CD4-positive, alpha-beta T cell treated with Interferon alpha-2 for 1 hour (primary cell): Measurements from ENCODE around the gene OCEL1.
"Not testable (repeated sequence)": the region's sequence is repeated elsewhere in the genome, so short reads cannot be mapped to it uniquely, and the experiment has no call there.

Experiments
- DNase-seq, 2 donors: peaks; one replicate each; pipeline ENCODE4 v3.0.0-alpha.2; 2020 to 2022

The OCEL1 gene, protein sequence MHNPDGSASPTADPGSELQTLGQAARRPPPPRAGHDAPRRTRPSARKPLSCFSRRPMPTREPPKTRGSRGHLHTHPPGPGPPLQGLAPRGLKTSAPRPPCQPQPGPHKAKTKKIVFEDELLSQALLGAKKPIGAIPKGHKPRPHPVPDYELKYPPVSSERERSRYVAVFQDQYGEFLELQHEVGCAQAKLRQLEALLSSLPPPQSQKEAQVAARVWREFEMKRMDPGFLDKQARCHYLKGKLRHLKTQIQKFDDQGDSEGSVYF

DNA sequence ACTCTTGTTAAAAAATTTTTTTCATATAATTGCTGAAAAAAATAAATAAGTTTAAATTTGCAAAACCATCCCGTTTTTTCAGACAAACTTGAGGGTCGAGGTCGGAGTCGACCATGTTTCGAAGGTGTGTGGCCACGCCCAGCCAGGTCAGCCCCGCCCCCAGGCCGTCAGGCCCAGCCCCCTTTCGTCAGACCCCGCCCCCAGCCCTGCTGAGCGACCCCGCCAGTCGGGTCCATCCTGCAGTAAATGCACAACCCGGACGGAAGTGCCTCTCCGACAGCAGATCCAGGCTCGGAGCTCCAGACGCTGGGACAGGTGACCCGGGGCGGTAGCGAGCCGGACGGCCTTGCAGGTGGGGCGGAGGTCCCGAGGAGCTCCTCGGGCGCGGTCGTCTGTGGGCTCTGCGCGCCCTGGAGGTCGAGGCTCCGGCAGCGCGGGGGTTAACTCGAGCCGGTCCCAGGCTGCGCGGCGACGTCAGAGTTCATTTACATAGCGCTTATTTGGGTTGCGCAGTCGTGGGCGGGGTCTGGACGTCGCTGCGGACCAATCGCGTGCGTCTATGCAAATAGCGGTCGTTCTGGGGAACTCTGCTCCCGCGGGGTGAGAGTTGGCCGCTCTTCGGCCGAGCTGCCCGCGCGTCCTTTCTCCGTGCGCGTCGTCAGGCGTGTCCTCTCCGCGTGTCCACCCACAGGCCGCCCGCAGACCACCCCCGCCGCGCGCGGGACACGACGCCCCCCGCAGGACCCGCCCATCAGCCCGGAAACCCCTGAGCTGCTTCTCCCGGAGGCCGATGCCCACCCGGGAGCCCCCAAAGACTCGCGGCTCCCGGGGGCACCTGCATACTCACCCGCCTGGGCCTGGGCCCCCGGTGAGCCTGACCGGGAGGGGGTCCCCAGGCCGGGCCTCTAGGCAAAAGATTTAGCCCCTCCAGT, at the start of gene OCEL1:
Gene OCEL1 (plus strand): TSS at position 225 of the 932 bp plus-strand sequence. CDS start 22 bp downstream, at position 247.
- DNase-seq = peak; percentile 97

DNA sequence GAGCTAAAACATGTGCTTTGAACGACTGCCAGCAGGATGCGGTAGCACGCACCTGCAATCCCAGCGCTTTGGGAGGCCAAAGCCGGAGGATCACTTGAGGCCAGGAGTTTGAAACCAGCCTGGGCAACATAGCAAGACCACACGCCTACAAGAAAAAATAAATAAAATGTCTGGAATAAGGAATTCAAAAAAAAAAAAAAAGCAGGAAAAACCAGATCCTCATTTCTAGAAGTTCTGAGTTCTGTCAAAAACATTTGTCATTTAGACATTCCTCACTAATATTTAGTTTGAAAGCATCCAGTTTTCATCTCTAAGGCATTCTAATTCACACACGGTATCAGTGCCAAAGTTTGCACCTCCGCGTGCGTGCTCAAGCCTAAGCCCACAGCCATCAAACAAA, 47.7 kb upstream of the OCEL1 start:
- no peak for DNase-seq

DNA sequence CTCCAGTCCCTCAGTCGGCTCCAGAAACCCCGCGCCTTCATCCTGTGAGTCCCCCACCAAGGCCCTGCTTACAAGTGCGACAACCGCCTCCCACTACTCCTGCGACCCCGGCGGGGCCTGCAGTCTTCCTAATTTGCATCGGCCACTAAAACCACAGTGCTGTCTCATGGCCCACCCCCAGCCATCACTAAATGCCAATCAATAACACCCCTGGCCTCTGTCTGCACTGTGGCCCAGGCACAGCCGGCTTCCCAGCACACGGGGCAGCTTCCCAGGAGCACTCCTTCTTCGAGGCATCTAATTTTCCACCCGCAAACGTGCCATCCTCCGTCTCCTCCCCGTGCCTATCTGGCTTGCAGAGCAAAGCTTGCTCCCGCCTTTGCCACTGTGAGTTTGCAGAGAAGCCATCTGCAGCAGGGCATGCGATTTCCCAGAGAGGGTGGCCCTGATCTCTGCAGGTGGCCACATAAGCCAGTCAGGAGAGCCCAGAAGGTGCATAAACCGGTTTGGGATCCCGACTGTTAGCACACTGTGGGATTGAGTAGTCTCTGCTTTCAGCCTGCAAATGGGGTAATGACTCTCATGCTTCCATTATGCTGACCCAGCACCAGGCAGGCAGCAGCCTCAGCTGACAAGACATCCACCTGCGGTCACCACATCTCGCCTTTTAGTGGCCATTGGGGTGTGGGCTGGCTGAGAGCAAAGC, 44.9 kb upstream of the OCEL1 start:
- DNase-seq = no peak

DNA sequence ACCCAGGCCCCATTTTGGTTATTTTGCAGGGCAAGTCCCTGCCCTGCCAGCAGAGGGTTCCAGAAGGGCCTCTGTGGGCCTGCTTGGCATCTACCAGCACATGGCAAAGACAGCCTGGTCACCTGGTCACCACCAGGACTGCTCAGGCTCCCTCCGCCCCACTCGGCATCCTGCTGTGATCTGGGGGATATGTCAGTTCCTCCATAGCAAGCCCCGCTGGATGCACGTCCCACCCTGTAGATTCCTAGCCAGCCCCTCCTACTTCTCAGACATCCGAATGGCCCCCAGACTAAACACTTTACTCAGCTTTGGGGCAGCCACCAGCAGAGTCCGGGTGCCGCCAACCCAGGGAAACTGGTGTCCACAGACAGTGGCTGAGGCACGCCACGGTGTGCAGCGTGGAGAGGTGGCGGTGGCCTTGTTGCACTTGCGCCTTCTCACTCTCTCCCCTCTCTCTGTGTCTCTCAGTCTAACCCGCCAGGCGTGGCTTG, 42.7 kb upstream of the OCEL1 start:
- peak in 1 of 2 donors; percentile 36 for DNase-seq

DNA sequence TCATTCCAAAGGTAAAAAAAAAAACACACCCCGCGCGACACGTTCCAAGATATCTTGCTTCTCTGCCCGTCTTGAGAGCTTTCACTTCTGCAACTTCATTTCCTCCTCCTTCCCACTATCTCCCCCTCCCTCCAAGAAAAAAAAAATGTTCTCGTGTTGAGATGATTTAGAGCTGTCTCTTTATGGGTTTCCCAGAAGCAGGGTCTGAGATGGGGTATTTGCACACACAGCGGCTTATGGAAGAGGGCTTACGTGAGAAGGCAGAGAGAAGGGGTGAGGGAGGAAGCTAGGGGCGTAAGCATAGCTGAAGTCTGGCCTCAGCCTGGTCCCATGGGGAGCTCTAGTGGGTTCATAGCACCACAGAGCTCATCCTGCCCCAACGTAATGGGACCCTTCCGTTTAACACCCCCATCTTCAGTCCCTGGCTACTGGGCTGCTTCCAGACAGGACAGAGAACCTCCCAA, 42.1 kb upstream of the OCEL1 start:
- peak; percentile 19 to 46 for DNase-seq

DNA sequence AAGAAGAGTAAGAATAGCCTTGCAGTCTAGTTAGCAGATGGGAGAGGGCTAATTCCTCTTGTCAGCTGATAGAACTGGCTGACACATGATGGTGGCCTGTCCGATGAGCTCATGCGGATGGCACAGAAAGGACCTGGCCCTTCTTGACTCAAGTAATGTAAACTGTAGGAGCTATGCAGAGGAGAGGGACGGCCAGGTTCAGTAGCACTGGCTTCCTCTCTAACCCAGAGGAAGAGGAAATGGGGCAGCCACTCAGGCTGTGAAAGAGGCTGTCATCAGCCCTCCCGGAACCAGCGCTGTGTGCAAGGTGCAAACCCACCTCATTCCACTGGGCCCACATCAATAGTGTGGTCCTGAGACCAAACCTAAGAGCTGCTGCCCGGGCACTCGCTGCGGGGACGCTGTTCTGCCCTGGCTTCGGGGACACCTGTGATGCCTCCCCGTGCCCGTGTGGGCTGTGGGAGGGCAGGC, 41.6 kb upstream of the OCEL1 start:
- DNase-seq = peak; percentile 41 to 68

DNA sequence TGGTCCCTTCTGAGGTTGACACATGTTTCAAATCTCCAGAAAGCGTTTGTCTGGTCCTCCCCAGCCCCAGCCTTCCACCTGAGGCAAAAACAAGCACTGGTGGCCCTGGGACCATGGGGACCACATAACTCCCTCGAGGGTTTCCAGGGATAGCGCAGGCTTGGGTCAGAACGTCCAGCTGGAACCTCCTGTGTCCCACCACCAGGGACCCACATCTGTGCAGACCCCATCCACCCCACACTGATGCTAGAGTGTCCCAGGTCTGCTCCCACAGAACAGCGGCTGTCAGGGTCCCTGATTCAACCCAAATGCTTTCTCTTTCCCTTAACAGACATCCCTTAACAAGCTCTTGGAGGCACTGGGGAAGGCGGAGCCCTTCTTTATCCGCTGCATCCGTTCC, 40.4 kb upstream of the OCEL1 start:
- DNase-seq = no peak

DNA sequence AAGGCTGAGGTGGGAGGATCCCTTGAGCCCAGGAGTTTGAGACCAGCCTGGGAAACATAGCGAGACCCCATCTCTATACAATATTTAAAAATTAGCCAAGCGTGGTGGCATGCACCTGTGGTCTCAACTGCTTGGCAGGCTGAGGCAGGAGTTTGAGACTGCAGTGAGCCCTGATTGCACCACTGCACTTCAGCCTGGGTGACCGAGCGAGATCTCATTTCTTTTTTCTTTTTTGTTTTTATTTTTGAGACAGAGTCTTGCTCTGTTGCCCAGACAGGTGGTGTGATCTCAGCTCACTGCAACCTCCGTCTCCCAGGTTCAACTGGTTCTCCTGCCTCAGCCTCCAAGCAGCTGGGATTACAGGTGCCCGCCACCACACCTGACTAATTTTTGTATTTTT, 34.3 kb upstream of the OCEL1 start:
- not testable (repeated sequence) for DNase-seq

DNA sequence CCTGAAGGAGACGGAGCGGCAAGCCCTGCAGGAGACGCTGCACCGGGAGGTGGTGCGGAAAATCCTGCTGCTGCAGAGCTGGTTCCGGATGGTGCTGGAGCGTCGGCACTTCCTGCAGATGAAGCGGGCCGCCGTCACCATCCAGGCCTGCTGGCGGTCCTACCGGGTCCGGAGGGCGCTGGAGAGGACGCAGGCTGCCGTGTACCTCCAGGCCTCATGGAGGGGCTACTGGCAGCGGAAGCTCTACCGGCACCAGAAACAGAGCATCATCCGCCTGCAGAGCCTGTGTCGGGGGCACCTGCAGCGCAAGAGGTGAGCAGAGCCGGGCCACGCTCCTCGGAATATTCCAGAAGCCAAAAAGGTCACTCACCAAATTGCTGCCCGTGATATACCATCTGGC, 33.3 kb upstream of the OCEL1 start:
- DNase-seq = no peak

DNA sequence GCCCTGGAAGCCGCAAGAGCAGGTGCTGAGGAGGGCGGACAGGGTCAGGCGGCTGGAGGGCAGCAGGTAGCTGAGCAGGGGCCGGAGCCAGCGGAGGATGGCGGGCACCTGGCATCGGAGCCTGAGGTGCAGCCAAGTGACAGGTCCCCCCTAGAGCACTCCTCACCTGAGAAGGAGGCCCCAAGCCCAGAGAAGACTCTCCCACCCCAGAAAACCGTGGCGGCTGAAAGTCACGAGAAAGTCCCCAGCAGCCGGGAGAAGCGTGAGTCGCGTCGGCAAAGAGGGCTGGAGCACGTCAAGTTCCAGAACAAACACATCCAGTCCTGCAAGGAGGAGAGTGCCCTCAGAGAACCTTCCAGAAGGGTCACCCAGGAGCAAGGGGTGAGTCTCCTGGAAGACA, 31.4 kb upstream of the OCEL1 start:
- DNase-seq = no peak

DNA sequence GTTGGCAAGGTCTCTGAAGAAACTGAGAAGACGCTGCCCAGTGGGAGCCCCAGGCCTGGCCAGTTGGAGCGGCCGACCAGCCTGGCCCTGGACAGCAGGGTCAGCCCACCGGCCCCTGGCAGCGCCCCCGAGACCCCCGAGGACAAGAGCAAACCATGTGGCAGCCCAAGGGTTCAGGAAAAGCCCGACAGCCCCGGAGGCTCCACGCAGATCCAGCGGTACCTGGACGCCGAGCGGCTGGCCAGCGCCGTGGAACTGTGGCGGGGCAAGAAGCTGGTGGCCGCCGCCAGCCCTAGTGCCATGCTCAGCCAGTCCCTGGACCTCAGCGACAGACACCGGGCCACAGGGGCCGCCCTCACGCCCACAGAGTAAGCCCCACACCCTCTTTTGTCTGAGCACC, 30.9 kb upstream of the OCEL1 start:
- DNase-seq = no peak

DNA sequence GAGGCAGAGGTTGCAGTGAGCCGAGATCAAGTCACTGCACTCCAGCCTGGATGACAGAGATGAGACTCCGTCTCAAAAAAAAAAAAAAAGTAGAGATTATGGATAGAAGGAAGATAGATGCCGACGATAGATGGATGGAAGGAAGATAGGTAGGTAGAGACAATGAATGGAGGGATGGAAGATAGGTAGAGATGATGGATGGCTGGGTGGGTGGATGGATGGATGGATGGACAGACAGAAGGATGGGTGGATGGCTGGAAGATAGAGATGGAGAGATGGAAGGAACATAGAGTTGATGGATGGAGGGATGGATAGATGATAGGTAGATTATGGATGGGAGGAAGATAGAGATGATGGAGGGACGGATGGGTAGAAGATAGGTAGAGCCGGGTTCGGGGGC, 29.4 kb upstream of the OCEL1 start:
- no peak for DNase-seq

DNA sequence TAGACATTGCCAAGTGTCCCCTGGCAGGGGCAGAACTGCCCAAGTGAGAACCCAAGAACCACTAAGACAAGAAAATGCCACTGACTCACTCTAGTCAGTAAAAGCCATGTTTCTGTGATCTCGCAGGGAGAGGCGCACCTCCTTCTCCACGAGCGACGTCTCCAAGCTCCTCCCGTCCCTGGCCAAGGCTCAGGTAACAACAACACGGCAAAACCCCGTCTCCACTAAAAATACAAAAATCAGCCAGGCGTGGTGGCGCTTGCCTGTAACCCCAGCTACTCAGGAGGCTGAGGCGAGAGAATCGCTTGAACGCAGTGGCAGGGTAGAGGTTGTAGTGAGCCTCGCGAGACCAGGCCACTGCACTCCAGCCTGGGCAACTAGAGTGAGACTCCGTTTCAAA, 28.4 kb upstream of the OCEL1 start:
- no peak for DNase-seq

DNA sequence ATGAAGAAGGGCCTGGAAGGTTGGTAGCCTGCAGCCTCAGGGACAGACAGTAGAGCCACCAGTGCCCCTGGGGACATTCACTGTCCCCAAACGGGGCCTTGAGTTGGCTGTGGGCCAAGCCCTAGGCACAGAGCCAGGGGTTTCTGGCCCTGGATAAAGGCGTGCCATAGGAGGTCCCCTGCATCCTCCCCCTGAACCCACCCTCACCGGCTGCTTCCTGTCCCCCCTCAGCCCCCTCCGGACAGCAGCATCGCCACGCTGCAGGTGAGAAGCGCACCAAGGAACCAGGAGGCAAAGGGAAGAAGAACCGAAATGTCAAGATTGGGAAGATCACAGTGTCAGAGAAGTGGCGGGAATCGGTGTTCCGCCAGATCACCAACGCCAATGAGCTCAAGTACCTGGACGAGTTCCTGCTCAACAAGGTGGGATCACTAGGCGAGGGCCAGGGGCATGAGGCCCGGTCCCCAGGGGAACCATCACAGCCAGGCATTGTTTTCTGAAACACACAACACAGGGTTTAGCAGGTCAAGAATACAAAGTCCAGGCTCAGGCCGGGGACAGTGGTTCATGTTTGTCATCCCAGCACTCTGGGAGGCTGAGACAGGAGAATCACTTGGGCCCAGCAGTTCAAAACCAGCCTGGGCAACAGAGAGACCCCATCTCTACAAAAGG, 25.5 kb upstream of the OCEL1 start:
- no peak for DNase-seq

DNA sequence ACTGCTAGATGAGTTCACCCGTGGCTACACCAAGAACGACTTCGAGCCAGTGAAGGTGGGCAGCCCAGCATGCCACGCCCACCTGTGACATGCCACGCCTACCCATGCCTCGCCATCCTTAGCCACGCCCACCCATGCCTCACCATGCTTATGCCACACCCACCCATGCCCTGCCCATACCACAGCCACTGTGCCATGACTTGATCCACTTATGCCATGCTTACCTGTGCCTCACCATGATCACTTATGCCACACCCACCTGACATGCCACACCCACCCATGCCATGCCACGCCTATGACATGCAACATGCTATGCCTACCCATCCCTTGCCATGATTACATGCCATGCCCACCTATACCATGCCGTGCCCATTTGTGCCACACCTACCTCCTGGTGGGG, 23.8 kb upstream of the OCEL1 start:
- peak in 1 of 2 donors; percentile 27 for DNase-seq

DNA sequence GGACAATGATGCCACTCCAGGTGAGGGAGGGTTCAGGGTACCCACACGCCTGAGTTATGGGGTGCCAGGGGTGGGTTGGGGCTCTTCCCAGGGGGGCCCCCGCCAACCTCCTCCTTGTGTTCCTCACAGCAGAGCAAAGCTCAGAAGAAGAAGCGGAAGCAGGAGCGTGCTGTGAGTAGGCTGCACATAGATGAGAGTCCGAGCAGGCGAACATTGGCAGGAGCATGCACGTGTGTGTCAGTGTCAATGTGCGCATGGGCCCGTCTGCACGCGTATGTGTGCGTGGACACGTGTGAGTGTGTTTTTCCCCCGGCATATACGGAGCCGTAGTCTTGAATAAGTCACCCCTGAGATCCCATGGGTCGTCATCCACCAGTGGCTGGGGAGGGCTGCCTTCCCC, 23.3 kb upstream of the OCEL1 start:
- DNase-seq = no peak

DNA sequence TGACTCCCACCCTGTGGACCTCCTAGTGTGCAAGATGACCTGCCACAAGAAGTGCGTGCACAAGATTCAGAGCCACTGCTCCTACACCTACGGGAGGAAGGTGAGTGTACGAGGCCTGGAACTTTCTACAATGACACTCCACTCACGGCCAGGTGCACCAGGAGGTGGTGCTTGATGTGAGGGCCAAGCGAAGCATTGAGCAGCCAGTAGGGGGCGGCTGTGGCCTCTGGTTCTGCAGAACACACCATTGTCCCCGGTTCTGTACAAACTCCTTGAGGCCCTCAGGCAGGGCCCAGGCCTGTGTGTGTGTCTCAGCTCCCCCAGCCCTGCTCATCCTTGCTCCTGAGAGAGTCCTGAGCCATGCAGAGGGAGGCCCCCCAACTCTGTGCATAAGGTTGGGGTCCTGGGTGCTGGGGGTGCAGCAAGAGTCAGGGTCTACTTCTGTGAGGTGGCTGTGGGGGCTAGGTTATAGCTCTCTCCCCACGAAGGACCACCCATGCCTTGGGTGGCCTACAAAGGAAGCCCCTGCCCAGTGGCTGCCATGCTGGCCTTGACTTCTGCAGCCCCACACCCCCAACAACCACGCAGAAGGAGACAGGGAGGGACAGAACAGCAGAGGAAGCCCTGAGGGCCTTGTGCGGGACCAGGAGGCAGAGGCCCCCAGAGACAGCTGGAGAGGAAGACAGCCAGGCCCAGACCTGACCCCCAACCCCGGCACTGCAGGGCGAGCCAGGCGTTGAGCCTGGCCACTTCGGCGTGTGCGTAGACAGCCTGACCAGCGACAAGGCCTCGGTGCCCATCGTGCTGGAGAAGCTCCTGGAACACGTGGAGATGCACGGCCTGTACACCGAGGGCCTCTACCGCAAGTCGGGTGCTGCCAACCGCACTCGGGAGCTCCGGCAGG, 20.5 kb upstream of the OCEL1 start:
- peak; percentile 62 to 72 for DNase-seq

DNA sequence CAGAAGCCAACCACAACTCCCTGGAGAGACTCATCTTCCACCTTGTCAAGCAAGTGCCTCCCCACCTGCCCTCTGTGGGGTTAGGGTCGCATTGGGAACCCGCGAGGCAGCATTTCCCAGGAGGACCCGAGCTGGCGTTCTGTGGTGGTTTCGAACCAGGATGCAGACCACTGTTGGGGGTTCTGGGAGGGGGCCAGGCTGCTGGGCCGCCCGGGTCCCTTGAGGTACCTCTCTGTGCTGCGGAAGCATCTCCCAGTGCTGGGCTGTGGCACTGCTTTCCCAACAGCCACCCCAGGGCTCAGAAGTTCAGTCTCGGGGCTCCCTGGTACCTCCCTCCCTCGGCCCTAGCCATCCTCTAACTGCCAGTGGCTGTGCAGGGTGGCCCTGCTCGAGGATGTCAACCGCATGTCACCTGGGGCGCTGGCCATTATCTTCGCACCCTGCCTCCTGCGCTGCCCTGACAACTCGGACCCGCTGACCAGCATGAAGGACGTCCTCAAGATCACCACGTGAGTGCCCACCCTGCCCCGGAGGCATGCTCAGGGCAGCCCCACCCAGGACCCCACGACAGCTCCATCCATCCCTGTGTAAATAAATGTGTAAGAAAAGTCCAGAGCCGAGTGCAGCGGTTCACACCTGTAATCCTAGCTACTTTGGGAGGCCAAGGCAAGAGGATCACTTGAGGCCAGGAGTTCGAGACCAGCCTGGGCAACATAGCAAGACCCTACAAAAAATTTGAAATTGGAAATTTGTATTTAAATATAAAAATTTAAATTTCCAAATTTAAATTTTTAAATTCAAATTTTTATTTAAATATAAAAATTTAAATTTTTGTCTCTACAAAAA, 19.1 kb upstream of the OCEL1 start:
- no peak for DNase-seq

DNA sequence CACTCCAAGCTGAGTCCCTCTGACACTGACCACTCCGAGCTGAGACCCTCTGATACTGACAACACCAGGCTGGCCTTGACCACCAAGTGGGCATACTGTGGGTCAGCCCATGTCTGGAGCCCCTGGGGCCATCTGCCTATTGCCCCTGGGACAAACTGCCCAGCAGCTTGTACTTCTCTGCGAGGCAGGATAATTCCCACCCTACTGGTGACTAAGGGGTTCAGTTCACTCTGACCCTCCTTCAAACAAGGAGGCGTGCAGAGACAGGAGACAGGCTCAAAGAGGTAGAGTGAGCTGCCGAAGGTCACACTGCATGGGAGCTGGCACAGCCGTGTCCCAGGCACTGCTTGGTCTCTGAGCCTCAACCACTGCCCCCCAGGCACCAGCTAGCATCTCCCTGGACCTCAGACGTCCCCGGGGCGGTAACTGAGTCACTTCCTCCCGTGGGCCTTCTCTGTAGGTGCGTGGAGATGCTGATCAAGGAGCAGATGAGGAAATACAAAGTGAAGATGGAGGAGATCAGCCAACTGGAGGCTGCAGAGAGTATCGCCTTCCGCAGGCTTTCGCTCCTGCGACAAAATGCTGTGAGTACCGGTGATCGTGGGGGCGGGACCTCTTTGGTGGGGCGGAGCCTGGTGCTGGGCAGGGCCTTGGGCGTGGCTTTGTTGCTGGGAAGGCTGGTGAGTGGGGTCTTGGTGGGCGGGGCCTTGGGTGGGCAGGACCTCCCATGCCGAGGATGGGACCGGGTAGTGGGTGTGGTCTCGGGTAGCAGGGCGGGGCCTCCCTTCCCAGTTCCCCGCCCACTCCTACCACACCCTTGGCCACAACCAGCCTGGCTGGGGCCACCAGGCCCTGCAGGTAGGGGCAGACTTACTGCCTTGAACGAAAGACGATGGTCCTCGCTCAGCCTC, 16.6 kb upstream of the OCEL1 start:
- DNase-seq = peak; percentile 48 to 50
